Measurements from ENCODE around the gene DGKI. TPM values are rescaled to one million over a fixed set of nuclear protein-coding genes. Genes with fewer than 3 reads are reported as not detected.
A peak's percentile ranks its signal among the peaks of the same experiment; 100 is the strongest.

DGKI gene
- total RNA-seq, 4 donors from 2014 or later, result 0.02 to 1.8 (median 0.07) TPM; not detected in 1

GRCh38 chr7:137633133-137633532 lies 213.6 kb downstream of the DGKI start:
- ATAC-seq, result no peak
- in situ Hi-C loops (cut with MboI; ENCODE audit: low sequenced_read_pairs in 4 of 4), result no loop called here
- Histone ChIP-seq H3K27ac (no peak overlapping the region), H3K9me3 (no peaks in the 10 kb centered on the region), H3K36me3 (no peaks in the 10 kb centered on the region), H3K27me3 (peaks cover 0 to 3% (median 0%) of the 10 kb centered on the region in 3 donors), H3K4me1 (no peaks in the 10 kb centered on the region), H3K4me3 (no peak overlapping the region)
- DNase-seq, result no peak
- no peak for TF ChIP-seq POLR2A (IDR thresholded peaks at IDR 0.05)
- TF ChIP-seq CTCF (IDR thresholded peaks at IDR 0.05 in 4 of 5, conservative IDR thresholded peaks at IDR 0.05 in 1 of 5), result no peak
- intact Hi-C loops (cut with DNase I; ENCODE audit: low total_unique reads), result no loop called here

- H3K27ac ChIP-seq, result no peak overlapping the region
- TF ChIP-seq CTCF (IDR thresholded peaks at IDR 0.05 in 4 of 5, conservative IDR thresholded peaks at IDR 0.05 in 1 of 5) (no peak), POLR2A (IDR thresholded peaks at IDR 0.05) (no peak)
- H3K4me1 ChIP-seq, result no peaks in the 10 kb centered on the region
- no peaks in the 10 kb centered on the region for H3K36me3 ChIP-seq
- in situ Hi-C loops (cut with MboI; ENCODE audit: low sequenced_read_pairs in 4 of 4) (no loop called here), intact Hi-C loops (cut with DNase I; ENCODE audit: low total_unique reads) (no loop called here)
- no peak overlapping the region for H3K4me3 ChIP-seq
- H3K27me3 ChIP-seq, result peaks cover 0 to 3% (median 0%) of the 10 kb centered on the region in 3 donors
- H3K9me3 ChIP-seq, result no peaks in the 10 kb centered on the region
- no peak for ATAC-seq
- no peak for DNase-seq
These were observed 218.6 kb downstream of the DGKI start for GRCh38 chr7:137628216-137628615.

DNA sequence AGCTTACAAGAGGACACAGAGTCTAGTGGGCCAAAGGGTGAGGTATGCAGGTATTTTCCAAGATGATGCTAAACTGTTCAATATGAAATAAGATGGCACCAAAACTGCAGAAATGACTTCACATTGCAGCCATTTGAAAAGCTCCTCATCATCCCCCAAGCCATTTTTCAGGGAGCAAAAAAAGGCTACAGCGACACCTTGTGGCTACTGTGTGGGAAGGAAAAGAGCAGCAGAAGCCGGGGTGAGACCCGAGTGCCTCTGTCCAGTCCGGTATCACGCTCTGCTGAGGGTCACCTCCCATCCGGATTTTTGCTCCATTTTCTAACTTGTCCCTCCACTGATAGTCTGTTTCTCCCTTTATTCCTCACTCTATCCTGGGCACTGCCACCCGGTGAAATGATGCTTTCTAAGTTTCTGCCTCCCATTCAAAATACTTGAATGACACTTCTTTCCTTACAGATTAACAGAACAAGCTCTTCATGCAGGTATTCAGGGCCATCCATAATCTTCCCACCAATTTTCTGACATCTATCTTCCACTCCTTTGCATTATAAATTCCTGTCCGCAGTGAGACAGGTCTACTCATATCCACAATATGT lies 220.2 kb downstream of the DGKI start:
- ATAC-seq (no peak), DNase-seq (no peak)
- intact Hi-C loops (cut with DNase I; ENCODE audit: low total_unique reads), result no loop called here
- peaks cover 0 to 3% (median 0%) of the 10 kb centered on the region in 3 donors for H3K27me3 ChIP-seq
- H3K4me1 ChIP-seq, result no peaks in the 10 kb centered on the region
- H3K36me3 ChIP-seq, result no peaks in the 10 kb centered on the region
- no peak overlapping the region for H3K4me3 ChIP-seq
- H3K27ac ChIP-seq, result no peak overlapping the region
- TF ChIP-seq CTCF (IDR thresholded peaks at IDR 0.05 in 4 of 5, conservative IDR thresholded peaks at IDR 0.05 in 1 of 5) (peak in 3 of 5 experiments; percentile 23 to 43 (median 23)), POLR2A (IDR thresholded peaks at IDR 0.05) (no peak)
- in situ Hi-C loops (cut with MboI; ENCODE audit: low sequenced_read_pairs in 4 of 4), result no loop called here
- no peaks in the 10 kb centered on the region for H3K9me3 ChIP-seq

DNA sequence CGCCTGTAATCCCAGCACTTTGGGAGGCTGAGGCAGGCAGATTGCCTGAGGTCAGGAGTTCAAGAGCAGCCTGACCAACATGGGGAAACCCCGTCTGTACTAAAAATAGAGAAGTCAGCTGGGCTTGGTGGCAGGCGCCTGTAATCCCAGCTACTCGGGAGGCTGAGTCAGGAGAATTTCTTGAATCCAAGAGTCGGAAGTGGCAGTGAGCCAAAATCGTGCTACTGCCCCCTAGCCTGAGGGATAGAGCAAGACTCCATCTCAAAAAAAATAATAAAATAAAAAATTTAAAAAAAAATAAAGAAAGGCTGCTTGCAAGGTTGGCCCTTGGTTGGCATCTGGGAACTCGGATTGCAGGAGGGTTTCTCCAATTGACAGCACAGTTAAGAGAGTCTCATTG lies 221.6 kb downstream of the DGKI start:
- no peak for ATAC-seq
- intact Hi-C loops (cut with DNase I; ENCODE audit: low total_unique reads), result no loop called here
- in situ Hi-C loops (cut with MboI; ENCODE audit: low sequenced_read_pairs in 4 of 4), result no loop called here

DNA sequence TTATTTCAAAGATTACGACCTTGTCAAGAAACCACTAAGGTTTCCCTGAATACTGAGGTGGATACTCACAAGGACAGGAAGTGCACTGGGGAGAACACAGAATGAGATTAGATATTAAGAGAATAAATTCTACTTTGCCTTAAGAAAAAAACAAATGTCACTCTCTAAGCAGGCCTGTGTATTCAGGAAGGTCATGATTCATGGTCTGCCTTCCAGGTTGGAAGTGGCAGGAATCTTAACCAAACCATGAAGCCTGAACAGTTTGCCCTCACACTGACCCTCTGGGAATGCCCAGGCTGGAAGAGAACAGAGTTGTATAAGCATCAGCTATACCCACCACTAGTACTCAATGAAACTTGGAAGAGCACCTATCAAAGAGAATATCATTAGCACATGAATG lies 227.6 kb downstream of the DGKI start:
- TF ChIP-seq CTCF (IDR thresholded peaks at IDR 0.05 in 4 of 5, conservative IDR thresholded peaks at IDR 0.05 in 1 of 5) (no peak), POLR2A (IDR thresholded peaks at IDR 0.05) (no peak)
- no peaks in the 10 kb centered on the region for H3K9me3 ChIP-seq
- no peaks in the 10 kb centered on the region for H3K36me3 ChIP-seq
- no peak overlapping the region for H3K27ac ChIP-seq
- intact Hi-C loops (cut with DNase I; ENCODE audit: low total_unique reads), result no loop called here
- DNase-seq, result no peak
- no peak overlapping the region for H3K4me3 ChIP-seq
- ATAC-seq, result no peak
- in situ Hi-C loops (cut with MboI; ENCODE audit: low sequenced_read_pairs in 4 of 4), result loop anchor here in 1 of 4 donors (25.0 kb wide), 1 partner anchor 1118 kb away; no protein-coding TSS in a partner anchor
- H3K27me3 ChIP-seq, result no peaks in the 10 kb centered on the region
- no peaks in the 10 kb centered on the region for H3K4me1 ChIP-seq

More for the DNA sequence above, 221.6 kb downstream of the DGKI start:
- TF ChIP-seq POLR2A (IDR thresholded peaks at IDR 0.05), result no peak
- H3K36me3 ChIP-seq, result no peaks in the 10 kb centered on the region
- peaks cover 0 to 2% (median 0%) of the 10 kb centered on the region in 3 donors for H3K27me3 ChIP-seq
- DNase-seq, result no peak
- H3K27ac ChIP-seq, result no peak overlapping the region
- no peaks in the 10 kb centered on the region for H3K9me3 ChIP-seq
- no peaks in the 10 kb centered on the region for H3K4me1 ChIP-seq
- no peak overlapping the region for H3K4me3 ChIP-seq
